ENCODE data around the gene KCNQ1. TPM values are rescaled to one million over a fixed set of nuclear protein-coding genes. Genes with fewer than 3 reads are reported as not detected.
A peak's percentile ranks its signal among the peaks of the same experiment; 100 is the strongest.

The KCNQ1 gene
- total and polyA plus RNA-seq, 9 of the 15 experiments (the other 6 are each of a cell fraction or from before 2014, with no cell fraction given): 0.44 TPM; not detected in 8

DNA sequence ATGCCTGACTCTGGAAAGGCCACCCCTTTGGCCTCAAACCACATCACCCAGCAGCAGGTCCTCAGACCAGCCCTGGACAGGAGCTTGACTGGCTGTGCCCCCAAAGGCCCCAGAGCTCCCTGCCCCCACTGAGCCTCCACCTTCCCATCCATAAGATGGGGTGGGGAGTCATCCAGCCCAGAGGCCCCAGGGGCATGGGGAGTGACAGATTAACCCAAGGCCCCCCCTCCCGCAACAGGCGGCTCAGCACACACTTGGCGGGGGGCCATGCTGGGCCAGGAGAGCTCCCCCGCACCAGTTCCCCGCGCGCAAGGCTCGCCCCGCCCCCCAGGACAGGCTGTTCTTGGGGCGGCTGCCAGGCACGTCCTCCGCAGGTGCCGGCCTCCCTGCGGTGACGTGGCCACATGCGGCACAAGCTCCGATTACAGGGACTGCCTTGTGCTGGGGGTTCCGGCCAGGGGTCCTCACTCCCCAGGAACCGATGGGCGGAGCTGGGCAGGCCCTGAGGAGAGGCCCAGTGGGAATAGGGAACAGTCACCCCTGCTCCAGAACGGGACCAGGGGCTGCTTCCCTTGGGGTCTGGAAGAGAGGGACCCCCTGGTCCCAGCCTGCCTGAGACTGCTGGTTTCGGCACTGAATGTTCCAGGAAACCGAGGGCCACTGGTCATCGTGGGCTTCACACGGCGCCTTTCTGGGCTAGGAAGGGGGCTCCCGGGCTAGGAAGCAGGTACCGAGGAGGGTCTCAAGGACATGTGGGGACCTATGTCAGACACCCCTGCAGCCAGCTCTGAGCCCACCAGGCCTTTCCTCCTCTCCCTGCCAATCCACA, 445.9 kb downstream of the KCNQ1 start (continued):
- no peak for TF ChIP-seq ZMIZ1 (IDR thresholded peaks at IDR 0.05; ENCODE audit: low read depth in 2 of 2, low read length in 2 of 2)
- no peak for TF ChIP-seq HIVEP1 (CRISPR knock-in tag; IDR thresholded peaks at IDR 0.05)
- no peak for TF ChIP-seq PHTF2 (CRISPR knock-in tag; IDR thresholded peaks at IDR 0.05)
- TF ChIP-seq DEAF1 (CRISPR knock-in tag; IDR thresholded peaks at IDR 0.05): no peak
- TF ChIP-seq MAFG (tag; conservative IDR thresholded peaks at IDR 0.05): no peak
- no peak for TF ChIP-seq ZKSCAN8 (CRISPR knock-in tag; IDR thresholded peaks at IDR 0.05)
- no peak for TF ChIP-seq CSDE1 (IDR thresholded peaks at IDR 0.05)
- 0 out of 2 replicates have a peak, but pooled peaks have one; percentile 43 for TF ChIP-seq ZEB2 (IDR thresholded peaks at IDR 0.05)
- TF ChIP-seq, protein P1, sequence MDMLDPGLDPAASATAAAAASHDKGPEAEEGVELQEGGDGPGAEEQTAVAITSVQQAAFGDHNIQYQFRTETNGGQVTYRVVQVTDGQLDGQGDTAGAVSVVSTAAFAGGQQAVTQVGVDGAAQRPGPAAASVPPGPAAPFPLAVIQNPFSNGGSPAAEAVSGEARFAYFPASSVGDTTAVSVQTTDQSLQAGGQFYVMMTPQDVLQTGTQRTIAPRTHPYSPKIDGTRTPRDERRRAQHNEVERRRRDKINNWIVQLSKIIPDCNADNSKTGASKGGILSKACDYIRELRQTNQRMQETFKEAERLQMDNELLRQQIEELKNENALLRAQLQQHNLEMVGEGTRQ (CRISPR knock-in tag; IDR thresholded peaks at IDR 0.05): no peak
- no peak for TF ChIP-seq GABPB2 (CRISPR knock-in tag; conservative IDR thresholded peaks at IDR 0.05)
- TF ChIP-seq TCF7L2 (IDR thresholded peaks at IDR 0.05; ENCODE audit: low read depth, low read length): no peak
- TF ChIP-seq ZZZ3 (IDR thresholded peaks at IDR 0.05): no peak
- TF ChIP-seq FOXK2 (conservative IDR thresholded peaks at IDR 0.05 in 1 of 2, IDR thresholded peaks at IDR 0.05 in 1 of 2; ENCODE audit: low read depth in 2 of 2): peak in 1 of 2 experiments; percentile 67; a peak in 1 of 4 replicates
- no peak for TF ChIP-seq ZC3H11A (IDR thresholded peaks at IDR 0.05; ENCODE audit: low read depth, low read length)
- no peak for TF ChIP-seq HNRNPLL (IDR thresholded peaks at IDR 0.05; ENCODE audit: low read depth, low read length, poor library complexity, severe bottlenecking)
- TF ChIP-seq IRF2 (CRISPR knock-in tag; IDR thresholded peaks at IDR 0.05): no peak
- TF ChIP-seq ZNF12 (CRISPR knock-in tag; IDR thresholded peaks at IDR 0.05): no peak
- TF ChIP-seq TBL1XR1 (IDR thresholded peaks at IDR 0.05; ENCODE audit: low read length in 2 of 2): no peak
- no peak for TF ChIP-seq SRSF1 (IDR thresholded peaks at IDR 0.05; ENCODE audit: low read depth, low read length)
- no peak for TF ChIP-seq ILK (tag; IDR thresholded peaks at IDR 0.05; ENCODE audit: borderline replicate concordance, low read depth)
